SK-N-MC (cell line): ENCODE measurements around the gene TRAPPC14.
"Not testable (repeated sequence)": the region's sequence is repeated elsewhere in the genome, so short reads cannot be mapped to it uniquely, and the experiment has no call there.

Experiments used
- EZH2 ChIP-seq: fragments of 200-600 bp; sonication (generic); IDR thresholded peaks from one replicate; pipeline ENCODE4 v1.6.1; 2017; ENCODE audit warnings: antibody characterized with exemption
- POLR2AphosphoS5 ChIP-seq: IDR thresholded peaks from 2 replicates; pipeline ENCODE4 v1.6.1; 2012; ENCODE audit warnings: mild to moderate bottlenecking, low read depth, low read length, borderline replicate concordance

DNA sequence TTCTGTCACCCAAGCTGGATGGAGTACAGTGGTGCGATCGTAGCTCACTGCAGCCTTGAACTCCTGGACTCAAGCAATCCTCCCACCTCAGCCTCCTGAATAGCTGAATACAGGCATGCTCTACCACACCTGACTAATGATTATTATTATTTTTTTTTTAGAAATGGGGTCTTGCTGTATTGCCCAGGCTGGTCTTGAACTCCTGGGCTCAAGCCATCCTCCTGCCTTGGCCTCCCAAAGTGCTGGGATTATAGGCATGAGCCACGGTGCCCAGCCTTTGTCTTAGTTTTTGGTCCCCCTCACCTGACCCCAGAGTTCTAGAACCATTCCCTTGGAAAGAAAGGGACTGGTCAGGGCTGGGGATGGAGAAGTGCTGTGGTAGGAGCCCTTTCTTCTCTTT is 21.6 kb upstream of the TRAPPC14 start:
- TF ChIP-seq POLR2AphosphoS5, EZH2: not testable (repeated sequence)
